ENCODE data around the gene ZNFX1.

Gene ZNFX1

GRCh38 chr20:49277786-49278035, 146 bp downstream of the ZNFX1 start:
- H3K27me3 ChIP-seq (ENCODE audit: insufficient read depth, low read length, poor library complexity) = no peaks in the 10 kb centered on the region
- H4K20me1 ChIP-seq (ENCODE audit: insufficient read depth, low read length) = peaks cover 29% of the 10 kb centered on the region
- peaks cover 83% of the 10 kb centered on the region for H3K79me2 ChIP-seq (ENCODE audit: insufficient read depth, low read length)
- H3K4me2 ChIP-seq (ENCODE audit: insufficient read depth, low read length) = peak overlapping the region; percentile 93
- DNase-seq = no peak
- H3K9me3 ChIP-seq (ENCODE audit: insufficient read depth, low read length, severe bottlenecking) = peaks cover 34% of the 10 kb centered on the region
- H3K36me3 ChIP-seq (ENCODE audit: insufficient read depth, low read length) = peaks cover 67% of the 10 kb centered on the region
- H3K4me3 ChIP-seq (ENCODE audit: low read depth in 1 of 2, low read length in 2 of 2) = peak overlapping the region; percentile 78 to 81; a peak in 3 of 4 replicates
- no peak for ATAC-seq (ENCODE audit: insufficient read depth, low read depth)
- H2AFZ ChIP-seq (ENCODE audit: low read depth, low read length) = peak overlapping the region; percentile 64
- H3K4me1 ChIP-seq (ENCODE audit: insufficient read depth, low read length) = peaks cover 58% of the 10 kb centered on the region
- TF ChIP-seq EZH2 (IDR thresholded peaks at IDR 0.05; ENCODE audit: borderline replicate concordance, low read depth, low read length, severe bottlenecking) (no peak), CTCF (IDR thresholded peaks at IDR 0.05; ENCODE audit: borderline replicate concordance, extremely low read depth, low read length, poor library complexity, severe bottlenecking) (no peak)
- H3K9ac ChIP-seq (ENCODE audit: low read depth, low read length) = peak overlapping the region; percentile 83
- H3K27ac ChIP-seq (ENCODE audit: low read length) = peak overlapping the region; percentile 94

- Histone ChIP-seq H2AFZ (ENCODE audit: low read depth, low read length) (peak overlapping the region; percentile 64), H3K9me3 (ENCODE audit: insufficient read depth, low read length, severe bottlenecking) (peaks cover 29% of the 10 kb centered on the region), H3K79me2 (ENCODE audit: insufficient read depth, low read length) (peaks cover 83% of the 10 kb centered on the region), H3K9ac (ENCODE audit: low read depth, low read length) (peak overlapping the region; percentile 83), H3K27ac (ENCODE audit: low read length) (peak overlapping the region; percentile 94), H4K20me1 (ENCODE audit: insufficient read depth, low read length) (peaks cover 23% of the 10 kb centered on the region; the same call in 1 of the 2 replicates), H3K4me2 (ENCODE audit: insufficient read depth, low read length) (peak overlapping the region; percentile 93), H3K4me1 (ENCODE audit: insufficient read depth, low read length) (peaks cover 53% of the 10 kb centered on the region), H3K27me3 (ENCODE audit: insufficient read depth, low read length, poor library complexity) (no peaks in the 10 kb centered on the region), H3K4me3 (ENCODE audit: low read depth in 1 of 2, low read length in 2 of 2) (peak overlapping the region; percentile 78 to 81), H3K36me3 (ENCODE audit: insufficient read depth, low read length) (peaks cover 67% of the 10 kb centered on the region)
- peak; percentile 2 for ATAC-seq (ENCODE audit: insufficient read depth, low read depth)
- peak; percentile 45 for DNase-seq
- TF ChIP-seq CTCF (IDR thresholded peaks at IDR 0.05; ENCODE audit: borderline replicate concordance, extremely low read depth, low read length, poor library complexity, severe bottlenecking) (no peak), EZH2 (IDR thresholded peaks at IDR 0.05; ENCODE audit: borderline replicate concordance, low read depth, low read length, severe bottlenecking) (no peak)
These were observed 684 bp downstream of the ZNFX1 start for GRCh38 chr20:49276961-49277785.

GRCh38 chr20:49276161-49276960, 1.5 kb downstream of the ZNFX1 start:
- Histone ChIP-seq H3K36me3 (ENCODE audit: insufficient read depth, low read length) (peaks cover 66% of the 10 kb centered on the region), H3K9ac (ENCODE audit: low read depth, low read length) (peak overlapping the region; percentile 83), H3K4me1 (ENCODE audit: insufficient read depth, low read length) (peaks cover 47% of the 10 kb centered on the region), H3K4me3 (ENCODE audit: low read depth in 1 of 2, low read length in 2 of 2) (peak overlapping the region; percentile 78 to 81), H3K9me3 (ENCODE audit: insufficient read depth, low read length, severe bottlenecking) (peaks cover 21% of the 10 kb centered on the region), H3K79me2 (ENCODE audit: insufficient read depth, low read length) (peaks cover 82% of the 10 kb centered on the region), H3K27ac (ENCODE audit: low read length) (peak overlapping the region; percentile 94), H4K20me1 (ENCODE audit: insufficient read depth, low read length) (peaks cover 18% of the 10 kb centered on the region; the same call in 1 of the 2 replicates), H2AFZ (ENCODE audit: low read depth, low read length) (peak overlapping the region; percentile 64; the same call in 1 of the 2 replicates), H3K4me2 (ENCODE audit: insufficient read depth, low read length) (peak overlapping the region; percentile 93), H3K27me3 (ENCODE audit: insufficient read depth, low read length, poor library complexity) (no peaks in the 10 kb centered on the region)
- DNase-seq (no peak), ATAC-seq (ENCODE audit: insufficient read depth, low read depth) (no peak)
- TF ChIP-seq EZH2 (IDR thresholded peaks at IDR 0.05; ENCODE audit: borderline replicate concordance, low read depth, low read length, severe bottlenecking) = no peak
- TF ChIP-seq CTCF (IDR thresholded peaks at IDR 0.05; ENCODE audit: borderline replicate concordance, extremely low read depth, low read length, poor library complexity, severe bottlenecking) = no peak
